Activated naive CD4-positive, alpha-beta T cell (primary cell): ENCODE results near the gene ABHD17A.

Source experiments
- DNase-seq, 4 experiments: peaks; one replicate each; lab custom pipeline; 2025; lab: John Stamatoyannopoulos, UW

The ABHD17A gene

DNA sequence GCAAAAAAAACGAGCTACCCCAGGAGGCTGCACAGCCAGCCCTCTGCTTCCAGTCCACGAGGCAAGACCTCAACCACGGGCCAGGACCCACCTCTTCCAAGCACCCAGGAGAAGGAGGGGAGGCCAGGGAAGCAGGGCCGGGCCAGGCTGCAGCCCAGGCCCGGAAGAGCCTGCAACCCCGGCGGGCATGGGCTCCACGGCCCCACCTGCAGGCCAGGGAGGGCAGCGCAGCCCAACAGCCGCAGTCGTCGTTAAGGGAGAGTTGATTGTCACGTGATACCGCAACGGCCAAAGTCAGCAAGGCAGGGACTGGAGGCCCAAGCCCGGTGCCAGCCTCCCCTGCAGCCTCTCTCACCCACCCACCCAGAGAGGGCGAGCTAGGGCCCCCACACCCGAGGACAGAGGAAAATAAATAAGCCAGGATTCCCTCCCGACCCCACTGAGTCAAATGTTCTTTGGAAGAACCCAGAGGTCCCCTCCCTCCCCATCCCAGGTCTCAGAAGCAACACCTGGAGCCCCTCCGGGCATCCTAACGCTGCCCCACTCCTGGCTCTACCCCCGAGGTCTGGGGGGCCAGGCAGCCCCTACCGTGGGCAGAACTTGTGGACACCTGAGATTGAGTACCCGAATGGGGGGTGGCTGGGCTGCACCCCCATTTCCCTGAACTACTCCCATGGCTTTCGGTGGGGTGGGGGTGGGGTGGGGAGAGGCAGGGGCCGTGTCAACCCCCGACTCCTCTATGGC lies 31.8 kb downstream of the ABHD17A start:
- peak; percentile 47 to 70 (median 54) for DNase-seq

DNA sequence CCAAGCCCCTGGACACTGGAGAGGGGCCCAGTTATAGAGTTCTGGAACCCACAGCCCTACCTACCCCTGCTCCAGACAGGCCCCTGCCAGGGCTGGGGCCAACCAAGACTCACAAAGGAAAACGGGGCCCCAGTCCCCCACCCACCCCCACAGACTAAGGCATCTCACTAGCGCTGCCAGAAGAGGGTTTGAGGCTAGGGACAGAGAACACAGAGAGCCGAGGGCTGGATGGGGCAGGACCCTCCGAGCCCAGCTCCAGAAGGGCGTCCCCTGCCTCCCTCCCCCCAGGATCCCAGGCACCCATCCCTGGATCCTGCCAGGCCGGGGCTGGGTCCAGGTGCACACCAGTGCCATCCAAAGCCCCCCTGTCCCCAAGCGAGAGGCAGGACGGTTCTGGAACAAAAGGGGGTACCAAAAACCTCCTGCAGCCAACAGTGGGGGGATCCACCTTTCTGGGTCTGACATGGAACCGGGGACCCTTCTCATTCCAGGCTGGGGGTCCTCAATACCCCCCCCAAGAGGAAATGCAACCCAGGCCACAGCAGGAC lies 32.6 kb downstream of the ABHD17A start:
- no peak for DNase-seq

DNA sequence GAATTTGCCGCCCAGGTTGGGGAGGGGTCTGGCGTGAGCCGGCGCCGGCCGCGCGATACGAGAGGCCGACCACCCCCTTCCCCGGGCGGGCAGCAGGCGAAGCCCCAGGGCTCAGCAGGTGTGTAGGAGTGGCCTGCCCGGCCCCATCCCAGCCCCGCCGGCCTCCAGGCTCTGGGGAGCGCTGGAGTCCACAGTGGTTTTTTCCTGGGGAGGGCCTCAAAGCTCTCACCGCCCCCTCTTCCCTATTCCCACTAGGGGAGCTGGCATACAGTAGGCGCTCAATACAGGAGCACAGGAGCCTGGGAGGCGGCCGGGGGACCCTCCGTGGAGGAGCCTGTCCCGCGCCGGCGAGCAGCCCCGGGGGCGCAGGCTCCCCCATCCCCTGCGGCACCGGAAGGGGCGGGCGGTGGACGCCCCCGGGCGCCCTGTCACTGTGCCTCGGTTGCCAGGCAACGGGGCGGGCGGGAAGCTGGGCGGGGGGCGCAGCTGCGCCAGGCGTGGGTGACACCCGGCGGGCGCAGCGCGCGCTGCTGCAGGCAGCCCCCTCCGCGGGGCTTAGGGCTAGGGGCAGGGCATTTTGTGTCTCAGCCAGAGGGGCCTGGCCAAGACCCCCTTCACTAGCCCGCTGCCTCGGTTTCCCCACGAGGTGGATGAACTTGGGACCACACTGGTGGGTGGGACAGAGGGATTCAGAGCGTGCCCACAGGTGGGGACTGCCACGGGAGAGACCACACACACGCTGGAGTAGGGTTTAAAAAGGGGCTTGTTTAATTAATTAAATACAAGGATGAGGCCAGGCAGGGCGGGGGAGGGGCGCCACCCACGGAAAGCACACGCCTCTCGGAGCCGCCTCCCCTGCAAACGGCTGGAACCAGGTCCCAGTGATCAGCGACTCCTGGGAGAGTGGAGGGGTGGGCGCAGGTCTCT lies 33.4 kb downstream of the ABHD17A start:
- peak in 2 of 4 experiments; percentile 53 to 74 for DNase-seq

DNA sequence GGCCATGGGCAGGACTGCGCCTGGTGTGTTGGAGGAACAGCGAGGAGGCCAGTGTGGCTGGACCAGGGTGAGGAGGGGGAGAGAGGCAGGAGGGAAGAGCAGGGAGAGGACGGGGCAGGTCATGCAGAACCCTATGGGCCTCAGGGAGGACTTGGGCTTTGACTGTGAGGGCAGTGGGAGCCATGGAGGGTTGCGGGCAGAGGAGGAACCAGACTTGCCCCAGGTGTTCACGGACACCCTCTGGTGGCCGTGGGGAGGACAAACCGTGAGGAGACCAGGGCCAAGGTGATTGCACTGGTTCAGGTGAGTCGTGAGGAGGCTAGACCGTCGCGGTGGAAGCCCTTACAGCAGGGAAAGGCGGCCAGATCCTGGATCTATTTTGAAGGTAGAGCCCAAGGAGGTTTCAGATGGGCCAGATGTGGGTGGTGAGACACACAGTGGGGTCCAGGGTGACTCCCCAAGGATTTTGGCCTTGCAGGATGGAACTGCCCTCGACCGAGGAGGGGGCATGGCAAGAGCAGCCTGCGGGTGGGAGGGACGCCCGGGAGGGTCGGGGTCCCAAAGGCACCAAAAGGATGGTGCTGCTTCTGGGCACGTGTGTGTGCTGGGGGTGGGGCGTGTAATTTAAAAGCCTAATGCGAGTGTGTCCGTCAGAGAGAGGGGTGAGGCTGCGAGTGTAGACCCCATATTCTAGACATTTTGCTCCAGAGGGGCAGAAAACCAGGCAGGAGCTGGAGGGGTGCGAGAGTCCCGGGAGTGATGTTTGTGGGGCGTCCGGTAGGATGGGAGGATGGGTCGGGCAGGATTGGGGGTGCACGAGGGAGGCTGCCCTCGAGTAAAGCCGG lies 34.3 kb downstream of the ABHD17A start:
- no peak for DNase-seq

GRCh38 chr19:1849886-1850398 lies 35.4 kb downstream of the ABHD17A start:
- no peak for DNase-seq

DNA sequence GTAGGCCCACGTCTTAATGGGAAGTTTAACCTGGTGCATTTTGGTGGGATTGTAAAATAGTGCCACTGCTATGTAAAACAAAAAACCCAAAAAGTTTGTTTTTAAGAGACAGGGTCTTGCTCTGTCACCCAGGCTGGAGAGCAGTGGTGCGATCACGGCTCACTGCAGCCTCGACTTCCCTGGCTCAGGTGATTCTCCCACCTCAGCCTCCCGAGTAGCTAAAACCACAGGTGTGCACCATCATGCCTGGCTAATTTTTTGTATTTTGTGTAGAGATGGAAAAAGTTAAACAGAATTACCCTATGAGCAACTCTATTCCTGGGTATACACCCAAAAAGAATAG lies 36.2 kb downstream of the ABHD17A start:
- no peak for DNase-seq

GRCh38 chr19:1848399-1849131 lies 36.7 kb downstream of the ABHD17A start, which contains the start of gene REXO1:
REXO1 (minus strand) TSS chr19:1848483; CDS start chr19:1848358, 125 bp downstream.
- peak; percentile 96 to 98 (median 98) for DNase-seq

DNA sequence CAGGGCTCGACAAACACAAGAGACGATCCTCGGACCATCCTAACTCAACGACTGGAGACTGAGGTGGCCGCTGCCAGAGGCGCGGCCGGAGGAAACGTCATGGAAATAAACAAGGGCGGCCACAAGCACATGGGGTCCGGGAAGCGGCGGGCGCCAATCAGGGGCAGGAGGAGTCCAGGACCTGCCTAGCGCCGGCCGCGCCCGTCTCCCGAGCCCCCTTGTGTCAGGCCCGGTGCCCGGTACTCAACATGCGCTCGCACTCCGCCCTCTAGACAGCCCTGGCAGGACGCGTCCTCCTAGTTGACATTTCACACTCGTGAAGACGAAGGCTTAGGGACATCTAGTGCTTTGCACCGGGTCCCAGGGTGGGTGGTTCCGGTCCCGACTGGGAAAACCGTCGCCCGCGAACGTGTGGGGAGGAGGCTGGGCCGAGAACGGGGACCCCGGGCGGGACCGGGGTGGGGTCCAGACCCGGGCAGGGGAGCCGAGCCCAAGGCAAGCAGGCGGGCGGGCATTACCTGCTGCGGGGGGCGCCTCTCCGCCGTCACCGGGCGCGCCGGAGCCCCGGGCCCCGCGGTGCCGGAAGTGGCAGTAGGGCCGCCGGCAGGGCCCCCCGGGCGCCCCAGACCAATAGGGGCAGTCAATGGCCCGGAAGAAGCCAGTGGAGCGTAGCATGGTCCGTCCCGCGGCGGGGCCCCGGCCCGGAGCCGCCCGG lies 37.5 kb downstream of the ABHD17A start:
- no peak for DNase-seq

DNA sequence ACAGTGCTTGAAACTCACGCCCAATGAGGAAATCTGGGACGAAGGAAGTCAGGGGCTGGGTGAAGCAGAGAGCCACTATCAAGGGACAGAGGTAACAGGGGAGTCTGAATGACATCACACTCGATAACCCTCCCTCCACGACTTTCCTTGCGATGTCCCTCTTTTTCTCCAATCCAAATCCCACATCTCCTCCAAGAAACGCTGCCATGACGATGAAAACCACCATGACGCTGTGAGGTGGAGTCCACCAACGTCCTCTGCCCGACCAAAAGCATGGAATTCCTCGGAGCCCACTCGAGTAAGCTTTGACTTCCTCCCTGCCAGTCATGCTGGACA lies 38.0 kb downstream of the ABHD17A start:
- no peak for DNase-seq

- no peak for DNase-seq
Measured at GRCh38 chr19:1846517-1847204, 38.6 kb downstream of the ABHD17A start.

- DNase-seq: no peak
Measured at GRCh38 chr19:1845642-1846041, 39.7 kb downstream of the ABHD17A start.

- no peak for DNase-seq
Measured at GRCh38 chr19:1845125-1845515, 40.2 kb downstream of the ABHD17A start.

DNA sequence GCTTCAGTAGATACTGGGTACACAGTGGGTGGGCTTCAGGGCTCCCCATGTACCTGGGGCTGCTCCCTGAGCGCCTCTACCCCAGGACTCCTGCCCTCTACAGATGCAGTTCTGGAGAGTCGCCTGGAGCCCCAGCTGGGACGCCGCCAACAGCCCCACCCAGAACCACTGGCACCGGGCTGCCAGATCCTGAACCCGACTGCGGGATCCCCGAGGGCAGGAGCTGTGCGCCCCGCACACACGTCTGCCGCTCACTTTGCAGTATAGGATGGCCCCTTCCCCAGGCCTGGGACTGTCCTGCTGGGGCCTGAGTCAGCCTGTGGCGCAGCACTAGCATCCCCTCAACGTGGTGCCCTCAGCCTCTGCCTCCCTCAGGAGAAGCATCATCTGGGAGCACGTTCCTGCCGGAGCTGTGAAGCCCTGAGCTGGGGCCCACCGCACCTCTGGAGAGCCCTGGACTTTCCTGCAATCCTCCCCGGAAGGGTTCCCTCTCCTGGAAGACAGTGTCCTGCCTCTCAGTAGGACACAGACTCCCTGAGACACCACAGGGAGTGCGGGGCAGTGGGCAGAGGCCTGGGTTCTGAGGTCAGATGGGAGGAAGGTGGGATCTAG lies 40.7 kb downstream of the ABHD17A start:
- DNase-seq: no peak

DNA sequence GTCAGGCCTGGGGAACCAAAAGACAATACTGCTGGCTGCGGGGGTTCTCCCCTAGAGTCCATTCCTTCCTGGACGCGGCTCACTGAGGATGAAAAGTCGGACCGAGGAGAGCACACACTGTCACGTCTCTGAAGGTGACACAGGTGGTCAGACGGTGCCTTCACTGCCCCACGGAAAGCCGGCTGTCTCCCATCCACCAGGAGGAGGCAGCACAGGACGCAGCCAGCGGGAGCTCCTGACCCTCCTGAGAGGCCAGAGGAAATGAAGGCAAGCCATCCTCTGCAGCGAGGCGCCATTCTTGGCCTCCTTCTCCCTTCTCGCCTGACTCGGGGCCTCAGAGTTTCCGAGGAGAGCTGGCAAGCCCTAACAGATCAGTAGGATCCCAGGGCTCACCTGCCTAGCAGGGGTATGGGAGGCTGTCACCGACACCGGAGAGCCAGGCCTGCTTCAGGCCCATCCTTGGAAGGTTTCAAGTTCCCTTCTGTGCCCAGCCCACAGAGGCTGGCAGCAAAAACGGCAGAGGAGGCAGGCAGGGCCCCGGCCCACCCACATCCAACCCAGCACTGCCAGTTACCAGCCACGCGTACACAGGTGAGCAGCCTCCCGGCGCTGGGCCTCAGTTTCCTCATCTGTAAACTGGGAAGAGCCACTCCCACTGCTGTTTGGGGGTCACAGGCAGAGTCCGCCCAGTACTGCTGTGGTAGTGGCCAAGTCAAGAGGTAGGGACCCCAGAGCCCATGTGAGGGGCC lies 41.5 kb downstream of the ABHD17A start:
- no peak for DNase-seq

DNA sequence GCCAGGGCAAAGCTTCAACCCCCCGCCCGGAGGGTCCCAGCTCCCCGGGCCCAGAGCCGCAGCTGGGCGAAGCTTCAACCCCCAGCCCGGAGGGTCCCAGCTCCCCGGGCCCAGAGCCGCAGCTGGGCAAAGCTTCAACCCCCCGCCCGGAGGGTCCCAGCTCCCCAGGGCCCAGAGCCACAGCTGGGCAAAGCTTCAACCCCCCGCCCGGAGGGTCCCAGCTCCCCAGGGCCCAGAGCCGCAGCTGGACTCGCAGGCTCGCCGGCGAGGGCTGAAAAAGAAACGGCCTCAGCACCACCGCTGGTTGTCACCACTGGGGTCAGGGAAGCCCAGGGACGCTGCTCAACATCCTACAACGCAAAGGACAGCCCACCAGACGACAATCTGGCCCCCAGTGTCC lies 42.2 kb downstream of the ABHD17A start:
- no peak for DNase-seq

DNA sequence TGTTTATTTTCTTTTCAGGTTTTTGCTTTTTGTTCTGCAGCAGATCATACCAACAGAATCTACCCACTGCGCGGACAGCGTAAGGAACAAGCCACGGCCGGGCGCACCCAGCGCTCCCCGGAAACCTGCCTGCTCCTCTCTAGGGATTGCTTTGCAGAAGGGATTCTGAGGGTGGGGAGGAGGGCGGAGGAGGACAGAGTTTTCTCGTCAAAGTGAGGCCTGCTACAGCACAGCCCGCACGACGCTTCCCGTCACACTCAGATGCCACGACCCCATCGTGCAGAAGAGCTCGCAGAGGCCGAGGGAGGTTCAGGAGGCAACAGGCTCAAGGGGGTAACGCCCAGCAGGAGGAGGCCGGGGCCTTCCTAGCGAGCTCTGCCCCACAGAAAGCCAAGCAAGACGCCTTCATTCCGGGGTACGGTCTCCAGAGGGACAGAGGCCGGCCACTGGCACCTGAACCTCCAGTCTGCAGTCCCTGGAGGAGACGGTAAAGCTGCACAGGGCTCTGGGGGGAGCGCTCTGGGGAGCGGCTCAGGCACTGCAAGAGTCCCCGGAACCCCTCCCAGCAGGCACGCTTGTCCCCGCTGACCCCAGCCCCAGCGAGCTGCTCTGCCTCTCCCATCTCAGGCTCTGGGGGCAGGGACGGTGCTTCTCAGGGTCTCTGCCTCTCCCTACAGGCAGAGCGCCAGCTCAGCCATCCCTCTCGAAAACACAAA lies 43.9 kb downstream of the ABHD17A start:
- no peak for DNase-seq

DNA sequence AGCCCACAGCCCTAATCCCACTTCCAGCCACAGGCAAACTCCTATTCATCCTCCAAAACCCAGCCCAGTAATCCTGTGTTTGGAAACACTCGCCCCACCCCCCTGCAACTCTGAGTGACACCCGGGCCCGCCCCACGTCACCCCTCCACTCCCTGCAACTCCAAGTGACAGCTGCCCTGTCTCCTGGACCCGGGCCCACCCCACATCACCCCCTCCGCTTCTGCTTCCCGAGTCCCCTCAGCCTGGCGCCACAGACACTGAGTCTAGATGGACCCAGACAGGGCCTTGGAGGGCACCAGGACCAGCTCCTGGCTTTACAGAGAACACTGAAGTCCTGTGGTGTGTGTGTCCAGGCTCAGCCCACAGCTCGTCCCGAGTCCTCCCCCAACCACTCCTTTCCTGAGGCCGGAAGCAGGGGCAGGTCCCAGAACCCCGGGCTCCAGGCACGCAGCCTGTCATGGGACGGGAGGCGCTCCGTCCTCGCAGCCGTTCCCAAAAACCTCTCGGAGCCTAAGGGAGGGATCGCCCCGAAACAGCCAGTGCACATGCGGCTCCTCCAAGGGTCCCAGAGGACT lies 44.7 kb downstream of the ABHD17A start:
- DNase-seq: no peak
